Frontal cortex (tissue), 4 donors: ENCODE measurements around the gene HIPK4. TPM values are rescaled to one million over a fixed set of nuclear protein-coding genes. Genes with fewer than 3 reads are reported as not detected.
"Not testable (repeated sequence)": the region's sequence is repeated elsewhere in the genome, so short reads cannot be mapped to it uniquely, and the experiment has no call there.

Experiments
- DNase-seq, 2 donors: peaks; one replicate each; pipeline ENCODE4 v3.0.0; 2012; ENCODE audit warnings: low spot score in 2 of 2
- FAIRE-seq: peaks from 2 replicates; lab custom pipeline; 2012; peaks lifted over from hg19 to GRCh38; lab: Jason Lieb, UNC
- total RNA-seq: library from RNA; depleted of rRNA; stranded (reverse); fragments of >200 nt; gene quantifications from one replicate; pipeline ENCODE4 v1.2.3, GENCODE V29; 2014
- donor health status: control.
- donor health status: control.
- donor health status: control.

HIPK4 gene
- total RNA-seq, result not detected

GRCh38 chr19:40390084-40390742, at the start of gene HIPK4:
Gene HIPK4 (minus strand): TSS chr19:40390181. CDS start chr19:40389902, 279 bp downstream.
- no peak for DNase-seq
- FAIRE-seq, result no peak

DNA sequence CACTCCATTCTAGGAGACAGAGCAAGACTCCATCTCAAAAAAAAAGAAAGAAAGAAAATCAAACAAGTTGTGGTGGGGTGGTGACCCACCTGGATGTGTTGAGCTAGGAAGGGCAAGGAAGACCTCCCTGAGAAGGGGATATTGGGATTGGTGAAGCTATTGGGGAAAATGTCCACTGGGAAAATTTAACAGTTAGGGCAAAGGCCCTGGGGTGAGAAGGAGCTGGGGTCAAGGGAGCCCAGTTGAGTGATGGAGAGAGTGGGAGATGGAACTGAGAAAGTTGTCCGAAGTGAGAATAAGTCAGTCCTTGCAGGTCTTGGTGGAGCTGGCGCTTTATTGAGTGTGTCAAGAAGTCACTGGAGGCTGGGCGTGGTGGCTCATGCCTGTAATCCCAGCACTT, 48.3 kb upstream of the HIPK4 start:
- DNase-seq (no peak), FAIRE-seq (no peak)

- peak; percentile 86 for DNase-seq
- no peak for FAIRE-seq
Observed at GRCh38 chr19:40433391-40434216, 43.6 kb upstream of the HIPK4 start.

DNA sequence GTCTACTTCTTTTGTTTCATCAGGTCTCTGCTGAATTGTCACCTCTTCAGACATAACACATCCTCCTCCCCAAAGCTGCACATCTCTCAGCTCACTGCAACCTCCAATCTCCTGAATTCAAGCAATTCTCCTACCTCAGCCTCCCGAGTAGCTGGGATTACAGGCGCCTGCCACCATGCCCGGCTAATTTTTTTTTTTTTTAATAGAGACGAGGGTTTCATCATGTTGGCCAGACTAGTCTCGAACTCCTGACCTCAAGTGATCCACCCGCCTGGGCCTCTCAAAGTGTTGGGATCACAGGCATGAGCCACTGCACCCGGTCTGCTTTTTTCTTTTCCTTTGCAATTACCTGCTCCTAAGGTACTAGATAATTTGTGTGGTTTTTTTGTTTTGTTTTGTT, 42.8 kb upstream of the HIPK4 start:
- FAIRE-seq, DNase-seq: not testable (repeated sequence)

DNA sequence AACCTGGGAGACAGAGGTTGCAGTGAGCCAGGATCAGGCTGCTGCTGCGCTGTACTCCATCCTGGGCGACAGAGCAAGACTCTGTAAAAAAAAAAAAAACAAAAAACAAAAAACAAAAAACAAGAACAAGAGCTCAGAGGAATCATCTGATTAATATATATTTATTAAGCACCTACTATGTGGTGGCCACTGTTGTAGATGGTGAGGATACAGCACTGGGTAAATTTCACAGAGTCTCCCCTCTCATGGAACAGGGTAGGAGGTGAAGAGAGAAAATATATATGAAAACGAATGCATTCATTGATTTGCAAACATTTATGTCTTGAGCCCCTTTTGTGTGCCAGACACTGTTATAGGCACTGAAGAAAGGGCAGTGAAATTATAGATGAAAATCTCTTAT, 41.7 kb upstream of the HIPK4 start:
- no peak for FAIRE-seq

DNA sequence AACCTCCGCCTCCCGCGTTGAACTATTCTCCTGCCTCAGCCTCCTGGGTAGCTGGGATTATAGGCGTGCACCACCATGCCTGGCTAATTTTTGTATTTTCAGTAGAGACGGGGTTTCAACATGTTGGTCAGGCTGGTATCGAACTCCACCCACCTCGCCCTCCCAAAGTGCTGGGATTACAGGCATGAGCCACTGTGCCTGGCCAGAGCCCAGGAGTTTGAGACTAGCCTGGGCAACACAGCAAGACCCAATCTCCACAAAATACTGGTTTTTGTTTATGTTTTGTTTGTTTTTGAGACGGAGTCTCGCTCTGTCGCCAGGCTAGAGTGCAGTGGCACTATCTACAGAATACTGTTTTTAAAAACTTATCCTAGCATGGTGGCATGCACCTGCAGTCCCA, 40.3 kb upstream of the HIPK4 start:
- FAIRE-seq, DNase-seq: not testable (repeated sequence)

More for the DNA sequence above, 41.7 kb upstream of the HIPK4 start:
- DNase-seq, result no peak

- not testable (repeated sequence) for FAIRE-seq, DNase-seq
Observed at GRCh38 chr19:40428197-40428596, 38.2 kb upstream of the HIPK4 start.

DNA sequence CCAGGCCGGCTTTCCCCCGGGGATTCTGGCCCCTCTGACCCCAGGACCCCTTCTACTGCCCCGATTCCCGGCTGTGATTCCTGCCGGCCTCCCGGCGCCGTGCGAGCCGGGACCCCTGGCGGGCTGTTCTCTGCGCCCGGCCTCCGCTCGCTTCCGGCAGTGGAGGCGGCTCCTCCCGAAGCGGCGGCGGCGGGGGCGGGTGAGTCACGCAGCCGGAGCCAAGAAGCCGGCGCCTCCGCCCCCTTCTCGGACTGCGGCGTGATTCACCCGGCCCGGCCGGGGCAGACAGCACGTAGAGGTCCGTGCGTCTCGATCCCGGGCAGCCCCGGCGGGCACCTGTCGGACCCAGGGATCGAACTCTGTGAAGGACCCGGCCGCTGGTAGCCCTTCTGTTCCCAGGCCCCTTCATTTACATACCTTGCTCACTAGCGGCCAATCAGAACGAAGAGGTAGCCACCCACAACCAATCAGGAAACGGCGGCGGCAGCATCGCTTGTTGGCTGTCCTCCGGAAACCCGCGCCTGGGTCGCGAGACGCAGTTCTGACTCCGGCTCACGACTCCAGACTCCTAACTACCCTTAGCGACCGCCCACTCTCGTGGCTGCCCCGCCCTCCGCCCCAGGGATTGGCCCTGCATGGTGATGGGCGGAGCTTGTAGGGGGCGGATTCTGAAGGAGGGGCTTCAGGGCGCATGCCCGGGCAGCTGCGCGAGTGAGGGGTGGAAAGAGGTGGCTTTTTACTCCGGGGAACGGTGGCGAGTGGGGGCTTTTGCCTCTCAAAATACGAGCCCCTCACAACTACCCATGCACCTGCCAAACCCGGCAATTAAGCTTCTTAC, 35.7 kb upstream of the HIPK4 start, which contains the start of gene SERTAD1:
Gene SERTAD1 (minus strand): TSS at position 543 of the 838 bp plus-strand sequence. CDS start 2,446 bp downstream, outside the sequence.
- DNase-seq (peak; percentile 99 to 100), FAIRE-seq (peak; percentile 82)

GRCh38 chr19:40424637-40425449, 34.9 kb upstream of the HIPK4 start:
- FAIRE-seq (no peak), DNase-seq (peak in 1 of 2 donors; percentile 72)

DNA sequence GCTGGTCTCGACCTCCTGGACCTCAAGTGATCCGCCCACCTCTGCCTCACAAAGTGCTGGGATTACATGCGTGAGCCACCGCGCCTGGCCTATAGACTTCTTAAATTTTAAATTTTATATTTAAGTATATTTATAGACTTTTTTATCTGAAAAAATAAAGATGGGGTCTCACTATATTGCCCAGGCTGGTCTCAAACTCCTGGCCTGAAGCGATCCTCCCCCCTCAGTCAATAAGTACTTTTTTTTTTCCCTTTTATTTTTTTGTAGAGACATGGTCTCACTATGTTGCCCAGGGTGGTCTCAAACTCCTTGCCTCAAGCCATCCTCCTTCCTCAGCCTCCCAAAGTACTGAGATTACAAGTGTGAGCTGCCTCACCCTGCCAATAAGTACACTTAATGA, 34.0 kb upstream of the HIPK4 start:
- DNase-seq (no peak), FAIRE-seq (no peak)

- FAIRE-seq (no peak), DNase-seq (no peak)
Observed at GRCh38 chr19:40422748-40423566, 33.0 kb upstream of the HIPK4 start.

GRCh38 chr19:40421993-40422747, 32.2 kb upstream of the HIPK4 start:
- DNase-seq, result no peak
- no peak for FAIRE-seq

DNA sequence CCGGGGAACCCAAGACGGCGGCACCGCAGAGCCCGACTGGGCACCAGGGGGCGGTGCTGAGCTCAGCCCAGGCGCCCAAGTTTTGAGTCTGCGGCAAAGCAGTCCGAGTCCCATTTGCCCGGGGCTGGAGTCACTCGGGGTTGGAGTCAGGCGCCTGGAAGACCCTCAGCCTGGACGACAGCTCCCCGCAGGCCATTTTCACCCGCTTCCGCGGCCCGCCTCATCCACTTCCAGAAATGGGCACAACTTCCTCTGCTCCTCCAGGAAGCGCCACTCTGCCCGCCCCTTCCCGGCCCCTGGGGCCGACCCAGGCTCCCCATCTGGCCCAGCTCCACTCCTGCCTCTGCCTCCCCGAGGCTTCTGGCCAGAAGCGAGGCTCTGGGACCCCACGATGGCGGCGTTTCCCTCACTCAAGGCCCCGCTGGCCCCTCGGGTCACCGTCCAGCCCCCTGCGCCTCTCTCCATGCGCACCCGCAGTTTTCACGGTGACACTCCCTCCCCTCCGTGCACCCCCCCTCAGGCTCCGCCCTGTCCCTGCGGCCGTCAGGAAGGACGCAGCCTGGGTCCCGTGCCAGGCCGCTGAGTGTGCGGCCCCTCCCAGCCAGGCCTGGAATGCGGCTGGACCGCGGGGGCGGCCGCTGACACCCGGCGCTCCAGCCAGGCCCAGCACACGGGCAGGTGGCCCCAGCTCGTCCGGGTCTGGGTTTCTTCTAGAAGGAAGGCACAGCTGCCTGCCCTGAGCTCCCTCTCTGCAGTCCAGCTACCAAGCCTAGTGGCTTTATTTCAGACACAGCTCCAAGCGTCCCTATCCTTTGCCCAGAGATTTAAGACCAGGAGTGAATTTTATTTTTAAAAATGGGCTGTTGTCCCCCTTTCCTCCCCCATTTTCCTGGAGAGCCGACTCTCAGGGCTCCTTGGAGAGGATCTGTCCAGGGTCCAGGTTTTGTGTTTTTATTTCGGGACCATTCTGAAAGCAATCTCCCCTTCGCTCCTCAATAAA, 31.1 kb upstream of the HIPK4 start:
- peak; percentile 82 to 92 for DNase-seq
- no peak for FAIRE-seq

- FAIRE-seq, result no peak
- DNase-seq, result no peak
Observed at GRCh38 chr19:40420451-40420765, 30.4 kb upstream of the HIPK4 start.

GRCh38 chr19:40419780-40420179, 29.8 kb upstream of the HIPK4 start:
- no peak for FAIRE-seq
- no peak for DNase-seq

DNA sequence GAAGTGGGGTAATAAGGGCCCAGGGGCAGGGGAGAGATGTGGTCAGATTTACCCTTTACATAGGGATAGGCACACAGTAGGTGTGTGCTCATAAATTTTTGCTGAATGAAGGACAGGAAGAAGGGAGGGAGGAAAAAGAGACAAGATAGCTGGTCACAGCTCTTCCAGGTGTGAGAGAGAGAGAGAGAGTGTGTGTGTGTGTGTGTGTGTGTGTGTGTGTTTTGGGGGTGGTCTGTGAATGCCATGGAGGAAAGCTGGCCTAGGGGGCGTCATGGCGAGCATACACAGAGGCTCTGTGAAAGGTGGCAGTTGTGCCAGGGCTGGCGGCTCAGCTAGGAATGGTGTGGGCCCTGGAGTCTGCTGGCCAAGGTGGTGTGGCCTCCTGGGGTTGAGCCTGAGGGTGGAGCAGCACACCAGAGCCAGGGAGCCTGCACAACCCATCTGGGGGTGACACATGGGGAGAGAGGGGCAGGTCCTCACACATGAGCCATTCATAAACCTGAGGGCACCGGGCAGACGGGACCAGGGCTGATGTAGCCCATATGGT, 29.2 kb upstream of the HIPK4 start:
- DNase-seq (no peak), FAIRE-seq (no peak)
